ENCODE data around the gene PSMA3. TPM values are rescaled to one million over a fixed set of nuclear protein-coding genes. Genes with fewer than 3 reads are reported as not detected.

The PSMA3 gene
- polyA plus RNA-seq, 1 donor, result 96.6 TPM

- DNase-seq (ENCODE audit: low read depth), result no peak
Measured at GRCh38 chr14:58272588-58273372, 28.1 kb downstream of the PSMA3 start.

GRCh38 chr14:58274881-58275280 is 30.2 kb downstream of the PSMA3 start:
- DNase-seq (ENCODE audit: low read depth), result no peak

GRCh38 chr14:58275527-58276190 is 31.0 kb downstream of the PSMA3 start:
- DNase-seq (ENCODE audit: low read depth), result no peak

- no peak for DNase-seq (ENCODE audit: low read depth)
Measured at GRCh38 chr14:58276208-58276607, 31.6 kb downstream of the PSMA3 start.

GRCh38 chr14:58278177-58278576 is 33.5 kb downstream of the PSMA3 start:
- no peak for DNase-seq (ENCODE audit: low read depth)

- DNase-seq (ENCODE audit: low read depth), result no peak
Measured at GRCh38 chr14:58280954-58281787, 36.5 kb downstream of the PSMA3 start.

GRCh38 chr14:58281969-58282368 is 37.3 kb downstream of the PSMA3 start:
- DNase-seq (ENCODE audit: low read depth), result no peak

- no peak for DNase-seq (ENCODE audit: low read depth)
Measured at GRCh38 chr14:58282925-58283593, 38.4 kb downstream of the PSMA3 start.

- no peak for DNase-seq (ENCODE audit: low read depth)
Measured at GRCh38 chr14:58283730-58284129, 39.1 kb downstream of the PSMA3 start.

- no peak for DNase-seq (ENCODE audit: low read depth)
Measured at GRCh38 chr14:58285132-58285531, 40.5 kb downstream of the PSMA3 start.

GRCh38 chr14:58287607-58288042 is 43.0 kb downstream of the PSMA3 start:
- no peak for DNase-seq (ENCODE audit: low read depth)

- DNase-seq (ENCODE audit: low read depth), result no peak
Measured at GRCh38 chr14:58288106-58288792, 43.6 kb downstream of the PSMA3 start.

- no peak for DNase-seq (ENCODE audit: low read depth)
Measured at GRCh38 chr14:58291646-58292045, 47.0 kb downstream of the PSMA3 start.

- DNase-seq (ENCODE audit: low read depth), result no peak
Measured at GRCh38 chr14:58292187-58292586, 47.5 kb downstream of the PSMA3 start.

- DNase-seq (ENCODE audit: low read depth), result no peak
Measured at GRCh38 chr14:58294201-58294600, 49.6 kb downstream of the PSMA3 start.

- DNase-seq (ENCODE audit: low read depth), result no peak
Measured at GRCh38 chr14:58296726-58297125, 52.1 kb downstream of the PSMA3 start.

- DNase-seq (ENCODE audit: low read depth), result no peak
Measured at GRCh38 chr14:58297412-58297761, 52.7 kb downstream of the PSMA3 start.

- peak; percentile 100 for DNase-seq (ENCODE audit: low read depth)
Measured at GRCh38 chr14:58297762-58298476, 53.3 kb downstream of the PSMA3 start.

- DNase-seq (ENCODE audit: low read depth), result no peak
Measured at GRCh38 chr14:58298477-58299400, 54.1 kb downstream of the PSMA3 start, which contains the start of gene ARID4A. Gene ARID4A (plus strand): TSS chr14:58298555. CDS start chr14:58299855, 1,300 bp downstream.
